ENCODE results near the gene AADAC.

GRCh38 chr3:151814588-151814987 is 672 bp downstream of the AADAC start:
- TF ChIP-seq POLR2A (IDR thresholded peaks at IDR 0.05) (no peak), CTCF (IDR thresholded peaks at IDR 0.05) (no peak), POLR2AphosphoS5 (IDR thresholded peaks at IDR 0.05) (no peak)
